PC-3 (cell line): ENCODE results near the gene GAS7. TPM values are rescaled to one million over a fixed set of nuclear protein-coding genes. Genes with fewer than 3 reads are reported as not detected.

ENCODE experiments used
- ATAC-seq: fragments of 200-7000 bp; cut with Tn5 transposase; 2 replicates; pipeline ENCODE4 v1.9.1; 2020; ENCODE audit warnings: mild to moderate bottlenecking, moderate library complexity
- BruUV-seq: library from RNA; stranded (reverse); fragments of 400-500 nt; replicated peaks from 2 replicates; lab custom pipeline; 2021; lab: Mats Ljungman, UMichigan
- CTCF ChIA-PET: fragments of 300-600 bp; sonication (Branson Sonifier 250); formaldehyde crosslinking; loops from one replicate; lab custom pipeline; 2022; ENCODE audit warnings: antibody characterized with exemption; lab: Charles Lee
- POLR2A ChIA-PET: fragments of 300-600 bp; sonication (Branson Sonifier 250); formaldehyde crosslinking; loops from one replicate; lab custom pipeline; 2022; ENCODE audit warnings: antibody characterized with exemption; ENCODE audit not compliant: unreplicated experiment; lab: Charles Lee
- DNase-seq: peaks from one replicate; pipeline ENCODE4 v3.0.0-alpha.2; 2015
- H2AFZ ChIP-seq: fragments of 300-600 bp; sonication (generic); 2 replicates; pipeline ENCODE4 v1.6.0; 2016; ENCODE audit warnings: antibody characterized with exemption, low read length
- H3F3A ChIP-seq: fragments of 300-600 bp; sonication (generic); one replicate; pipeline ENCODE4 v1.6.0; 2017; ENCODE audit warnings: antibody characterized with exemption, low read length, control low read depth, mild to moderate bottlenecking; ENCODE audit not compliant: unreplicated experiment
- H3K27ac ChIP-seq: fragments of 300-600 bp; sonication (generic); 2 replicates; pipeline ENCODE4 v1.5.1; 2016; ENCODE audit warnings: mild to moderate bottlenecking, low read length
- H3K27me3 ChIP-seq: fragments of 300-600 bp; sonication (generic); 2 replicates; pipeline ENCODE4 v1.6.1; 2016; ENCODE audit warnings: low read length, mixed read lengths
- H3K36me3 ChIP-seq: fragments of 300-600 bp; sonication (generic); 2 replicates; pipeline ENCODE4 v1.6.1; 2016; ENCODE audit warnings: low read depth, mixed run types, low read length, mixed read lengths
- H3K4me1 ChIP-seq: fragments of 300-600 bp; sonication (generic); 2 replicates; pipeline ENCODE4 v1.5.1; 2016; ENCODE audit warnings: low read length; ENCODE audit not compliant: insufficient read depth
- H3K4me2 ChIP-seq: fragments of 300-600 bp; sonication (generic); 2 replicates; pipeline ENCODE4 v1.6.0; 2016; ENCODE audit warnings: low read length
- H3K4me3 ChIP-seq: fragments of 300-600 bp; sonication (generic); 2 replicates; pipeline ENCODE4 v1.5.1; 2016; ENCODE audit warnings: mild to moderate bottlenecking, low read length, mixed read lengths
- H3K79me2 ChIP-seq: fragments of 300-600 bp; sonication (generic); 2 replicates; pipeline ENCODE4 v1.6.1; 2017; ENCODE audit warnings: low read length, mixed read lengths
- H3K9ac ChIP-seq: fragments of 300-600 bp; sonication (generic); 2 replicates; pipeline ENCODE4 v1.6.0; 2016; ENCODE audit warnings: mild to moderate bottlenecking, low read length
- H3K9me2 ChIP-seq: fragments of 300-600 bp; sonication (generic); replicated peaks from 2 replicates; pipeline ENCODE4 v1.6.1; 2016; ENCODE audit warnings: mixed run types, low read length, mixed read lengths
- H3K9me3 ChIP-seq: fragments of 300-600 bp; sonication (generic); 2 replicates; pipeline ENCODE4 v1.6.1; 2016; ENCODE audit warnings: low read length, mixed read lengths
- H4K20me1 ChIP-seq: fragments of 300-600 bp; sonication (generic); 2 replicates; pipeline ENCODE4 v1.6.1; 2016; ENCODE audit warnings: low read length, mixed read lengths
- CTCF ChIP-seq: fragments of 300-600 bp; sonication (generic); conservative IDR thresholded peaks from 2 replicates; pipeline ENCODE4 v1.5.1; 2017; ENCODE audit warnings: antibody characterized with exemption, low read depth, mild to moderate bottlenecking, low read length
- EZH2 ChIP-seq: fragments of 300-600 bp; sonication (generic); IDR thresholded peaks from one replicate; pipeline ENCODE4 v1.6.1; 2017; ENCODE audit warnings: antibody characterized with exemption, mild to moderate bottlenecking, low read length; ENCODE audit not compliant: unreplicated experiment
- EZH2phosphoT487 ChIP-seq: fragments of 300-600 bp; sonication (generic); IDR thresholded peaks from 2 replicates; pipeline ENCODE4 v1.6.1; 2018; ENCODE audit warnings: mild to moderate bottlenecking, antibody characterized with exemption, low read length, borderline replicate concordance
- intact Hi-C: fragments of 100-400 bp; cut with micrococcal nuclease; formaldehyde crosslinking; loops from 2 replicates; pipeline ENCODE4 v1.9.0; 2023
- total RNA-seq: library from RNA; depleted of rRNA; stranded (reverse); fragments of >200 nt; gene quantifications from 2 replicates; pipeline ENCODE4 v1.2.3, GENCODE V29; 2014

Gene GAS7
- total RNA-seq, 1 experiment from 2014 or later: not detected

- DNase-seq (no peak), ATAC-seq (no peak)
- Histone ChIP-seq H4K20me1 (no peaks in the 10 kb centered on the region), H3K27ac (no peak overlapping the region), H3K27me3 (peaks cover 25% of the 10 kb centered on the region; the same call in 1 of the 2 replicates), H3K79me2 (no peaks in the 10 kb centered on the region), H2AFZ (no peak overlapping the region), H3K36me3 (no peaks in the 10 kb centered on the region), H3K9ac (no peak overlapping the region), H3F3A (no peaks in the 10 kb centered on the region), H3K9me3 (no peaks in the 10 kb centered on the region), H3K4me1 (no peaks in the 10 kb centered on the region), H3K4me2 (no peak overlapping the region), H3K4me3 (no peak overlapping the region), H3K9me2 (no peaks in the 10 kb centered on the region)
- no peak for TF ChIP-seq EZH2
- no peak for TF ChIP-seq CTCF
- no peak for TF ChIP-seq EZH2phosphoT487
- CTCF ChIA-PET: no interaction called here
- POLR2A ChIA-PET: no interaction called here
- BruUV-seq: no TSS peak
- intact Hi-C loops: no loop called here
Measured at GRCh38 chr17:9979463-9979995, 218.9 kb downstream of the GAS7 start.

- CTCF ChIA-PET: no interaction called here
- H3K79me2 ChIP-seq: no peaks in the 10 kb centered on the region
- no peak overlapping the region for H3K4me3 ChIP-seq
Measured at GRCh38 chr17:9977180-9977575, 221.2 kb downstream of the GAS7 start.

More at GRCh38 chr17:9977180-9977575, 221.2 kb downstream of the GAS7 start:
- Histone ChIP-seq H3K9me2 (no peaks in the 10 kb centered on the region), H3K9ac (no peak overlapping the region), H3K4me2 (no peak overlapping the region), H3K9me3 (no peaks in the 10 kb centered on the region), H2AFZ (no peak overlapping the region), H4K20me1 (no peaks in the 10 kb centered on the region), H3K27me3 (peaks cover 40% of the 10 kb centered on the region), H3K27ac (no peak overlapping the region), H3K4me1 (no peaks in the 10 kb centered on the region), H3K36me3 (no peaks in the 10 kb centered on the region), H3F3A (no peaks in the 10 kb centered on the region)
- intact Hi-C loops: no loop called here
- POLR2A ChIA-PET: no interaction called here
- no peak for ATAC-seq
- TF ChIP-seq EZH2 (no peak), EZH2phosphoT487 (no peak), CTCF (no peak)
- BruUV-seq: no TSS peak
- DNase-seq: no peak
